ENCODE data around the gene TM4SF20.
"Not testable (repeated sequence)": the region's sequence is repeated elsewhere in the genome, so short reads cannot be mapped to it uniquely, and the experiment has no call there.

The TM4SF20 gene

GRCh38 chr2:227398684-227399670, 19.9 kb upstream of the TM4SF20 start:
- DNase-seq (ENCODE audit: low spot score) = no peak

DNA sequence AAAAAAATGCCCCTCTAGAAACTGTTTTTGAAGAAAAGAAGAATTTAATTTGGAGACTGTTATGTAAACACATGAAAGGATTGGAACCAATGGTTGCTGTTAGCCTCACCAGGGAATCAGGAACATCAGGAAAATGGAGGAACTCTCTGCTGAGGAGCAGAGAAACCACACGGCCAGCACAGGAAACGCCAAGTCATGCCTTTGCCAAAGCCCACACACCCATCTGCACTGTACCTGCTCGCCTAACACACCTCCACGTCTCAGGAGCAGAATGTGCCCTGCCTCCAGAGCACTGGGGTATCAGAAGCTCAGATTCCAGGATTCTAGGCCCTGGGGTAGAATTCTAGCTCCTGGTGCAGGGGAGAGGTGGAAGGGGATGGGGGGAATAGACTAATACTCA, 18.5 kb upstream of the TM4SF20 start:
- DNase-seq (ENCODE audit: low spot score) = no peak

DNA sequence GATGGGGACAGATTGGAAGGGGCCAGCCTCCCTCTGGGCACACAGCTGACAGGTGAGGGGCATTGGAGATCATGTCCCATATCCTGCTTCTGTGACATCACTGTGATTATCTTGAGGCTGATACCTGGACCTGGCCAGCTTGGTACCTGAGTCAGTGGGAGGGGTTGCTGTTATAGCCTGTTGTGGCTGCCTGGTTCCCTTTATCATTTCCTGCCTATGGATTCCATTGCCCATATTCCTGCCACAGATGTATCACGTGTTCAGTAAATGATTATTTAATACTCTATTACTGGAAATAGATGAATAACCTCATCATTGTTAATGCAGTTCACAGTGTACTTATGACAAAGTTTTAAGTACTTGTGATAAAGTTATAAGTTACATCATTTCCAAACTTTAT, 16.4 kb upstream of the TM4SF20 start:
- DNase-seq (ENCODE audit: low spot score) = no peak

DNA sequence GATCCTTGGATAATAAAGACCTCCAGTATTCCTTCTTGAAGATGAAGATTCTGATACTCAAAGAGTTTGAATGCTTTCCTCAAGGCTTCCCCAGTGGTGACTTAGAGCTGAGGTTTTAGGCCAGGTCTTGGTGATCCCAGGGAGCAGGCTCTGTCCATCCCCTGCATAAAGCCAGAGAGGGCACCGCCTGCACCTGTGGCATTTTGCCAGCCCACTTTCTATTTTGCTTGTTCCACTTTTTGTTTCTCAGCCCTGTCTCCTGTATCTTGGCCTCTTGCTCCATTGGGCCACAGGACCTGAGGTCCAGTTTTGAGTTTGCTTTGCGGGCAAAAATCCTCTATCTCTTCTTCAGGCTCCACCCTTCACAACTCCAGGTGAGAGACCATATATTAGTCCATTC, 15.3 kb upstream of the TM4SF20 start:
- DNase-seq (ENCODE audit: low spot score) = no peak

GRCh38 chr2:227390468-227391256, 11.6 kb upstream of the TM4SF20 start:
- DNase-seq (ENCODE audit: low spot score) = no peak

GRCh38 chr2:227389661-227390060, 10.6 kb upstream of the TM4SF20 start:
- DNase-seq (ENCODE audit: low spot score) = no peak

DNA sequence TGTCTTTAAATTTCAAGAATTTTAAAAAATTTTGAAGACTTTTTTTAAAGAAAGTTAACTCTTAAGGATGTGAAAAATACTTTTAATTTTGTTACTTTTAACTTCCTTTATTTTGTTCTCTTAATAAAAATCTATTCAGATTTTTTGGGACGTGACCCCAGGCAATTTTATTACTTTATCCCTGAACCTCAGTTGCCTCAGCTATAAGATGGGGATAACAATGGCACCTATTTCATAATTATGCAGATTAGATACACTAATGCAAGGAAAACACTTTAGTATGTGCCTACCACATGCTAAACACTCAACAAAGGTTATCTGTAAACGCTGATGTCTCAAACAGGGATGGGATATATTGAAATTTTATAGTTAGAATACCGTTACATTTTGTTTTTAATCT, 10.1 kb upstream of the TM4SF20 start:
- DNase-seq (ENCODE audit: low spot score) = no peak

GRCh38 chr2:227388537-227389011, 9.5 kb upstream of the TM4SF20 start:
- DNase-seq (ENCODE audit: low spot score) = no peak

DNA sequence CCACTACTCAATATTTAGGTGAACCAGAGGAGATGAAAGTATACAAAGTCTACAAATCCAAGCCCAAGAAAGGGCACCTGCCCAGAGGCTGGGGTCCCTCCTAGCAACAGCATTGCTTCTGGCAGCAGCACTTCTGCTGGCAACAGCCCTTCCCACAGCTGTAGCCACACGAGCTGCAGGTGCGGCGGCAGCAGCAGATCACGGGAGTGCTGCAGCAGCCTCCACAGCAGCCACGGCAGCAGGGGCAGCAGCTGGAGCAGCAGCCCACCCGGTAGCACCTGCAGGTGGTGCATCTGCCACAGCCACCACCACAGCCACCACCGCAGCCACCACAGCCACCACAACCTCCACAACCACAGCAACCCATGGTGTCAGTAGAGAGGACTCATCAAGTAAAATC, 8.5 kb upstream of the TM4SF20 start, which contains the start of gene SCYGR1:
TSS of gene SCYGR1 (minus strand) at position 367 of the 400 bp plus-strand sequence. CDS start at position 367, 0 bp downstream.
- not testable (repeated sequence) for DNase-seq (ENCODE audit: low spot score)

- no peak for DNase-seq (ENCODE audit: low spot score)
Measured at GRCh38 chr2:227386630-227387029, 7.5 kb upstream of the TM4SF20 start.

GRCh38 chr2:227383686-227384085, 4.6 kb upstream of the TM4SF20 start:
- no peak for DNase-seq (ENCODE audit: low spot score)

DNA sequence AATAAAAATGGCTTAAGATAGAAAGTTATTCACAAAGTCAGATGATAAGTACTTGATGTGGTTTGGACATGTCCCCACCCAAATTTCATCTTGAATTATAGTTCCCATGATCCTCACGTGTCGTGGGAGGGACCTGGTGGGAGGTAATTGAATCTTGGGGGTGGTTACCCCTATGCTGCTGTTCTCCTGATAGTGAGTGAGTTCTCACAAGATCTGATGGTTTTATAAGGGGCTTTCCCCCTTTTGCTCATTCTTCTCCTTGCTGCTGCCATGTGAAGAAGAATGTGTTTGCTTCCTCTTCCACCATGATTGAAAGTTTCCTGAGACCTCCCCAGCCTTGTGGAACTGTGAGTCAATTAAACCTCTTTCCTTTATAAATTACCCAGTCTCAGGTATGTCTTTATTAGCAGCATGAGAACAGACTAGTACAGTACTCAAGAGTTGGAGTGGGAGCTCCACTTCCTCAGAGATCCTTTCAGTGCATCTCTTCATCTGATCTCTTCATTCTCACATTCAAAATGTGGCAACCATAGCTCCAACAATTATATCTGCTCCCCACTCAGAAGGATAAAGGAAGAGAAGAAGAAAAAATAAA, 3.2 kb upstream of the TM4SF20 start:
- not testable (repeated sequence) for DNase-seq (ENCODE audit: low spot score)

- no peak for DNase-seq (ENCODE audit: low spot score)
Measured at GRCh38 chr2:227378371-227378782, 729 bp downstream of the TM4SF20 start.

DNA sequence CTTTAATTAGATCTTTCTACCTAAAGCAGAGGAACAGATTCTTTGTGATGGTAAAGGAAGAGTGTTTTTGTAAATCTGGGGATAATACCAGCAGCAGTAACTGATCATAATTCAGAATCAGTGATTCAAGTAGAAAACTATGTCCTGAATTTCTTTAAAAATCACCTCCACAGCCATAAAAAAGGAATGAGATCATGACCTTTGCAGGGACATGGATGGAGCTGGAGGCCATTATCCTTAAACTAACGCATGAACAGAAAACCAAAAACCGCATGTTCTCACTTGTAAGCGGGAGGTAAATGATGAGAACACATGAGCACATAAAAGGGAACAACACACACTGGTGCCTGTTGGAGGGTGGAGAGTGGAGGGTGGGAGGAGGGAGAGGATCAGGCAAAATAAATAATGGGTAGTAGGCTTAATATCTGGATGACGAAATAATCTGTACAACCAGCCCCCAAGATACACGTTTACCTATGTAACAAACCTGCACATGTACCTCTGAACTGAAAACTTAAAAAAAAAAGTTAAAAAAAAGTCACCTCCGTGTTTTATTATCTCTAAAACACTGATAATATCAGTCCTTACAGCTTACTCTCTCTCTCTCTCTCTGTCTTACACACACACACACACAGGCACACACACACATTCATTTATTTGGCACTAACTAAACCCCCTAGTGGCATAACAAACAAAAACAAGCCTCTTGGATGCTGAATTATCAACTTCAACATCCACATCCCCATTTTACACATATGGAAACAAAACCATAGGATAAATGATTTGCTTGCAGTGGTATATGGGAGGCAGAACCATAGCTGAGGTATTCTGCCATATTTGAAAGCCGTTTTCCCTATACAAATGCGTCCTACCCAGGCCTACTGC, 1.4 kb downstream of the TM4SF20 start:
- peak; percentile 9 for DNase-seq (ENCODE audit: low spot score)

GRCh38 chr2:227376656-227377396, 2.3 kb downstream of the TM4SF20 start:
- no peak for DNase-seq (ENCODE audit: low spot score)

- no peak for DNase-seq (ENCODE audit: low spot score)
Measured at GRCh38 chr2:227374158-227374557, 4.9 kb downstream of the TM4SF20 start.

DNA sequence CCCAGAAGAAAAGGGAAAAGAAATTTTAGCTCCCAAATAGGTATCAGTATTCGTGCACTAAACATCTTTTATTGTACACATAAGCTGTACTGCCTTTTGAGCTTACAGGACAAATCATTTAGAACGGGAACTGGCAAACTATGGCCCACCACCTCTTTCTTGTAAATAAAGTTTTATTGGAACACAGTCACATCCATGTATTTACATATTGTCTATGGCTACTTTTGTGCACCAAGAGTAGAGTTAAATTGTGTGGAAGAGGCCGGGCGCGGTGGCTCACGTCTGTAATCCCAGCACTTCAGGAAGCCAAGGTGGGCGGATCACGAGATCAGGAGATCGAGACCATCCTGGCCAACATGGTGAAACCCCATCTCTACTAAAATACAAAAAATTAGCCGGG, 5.7 kb downstream of the TM4SF20 start:
- DNase-seq (ENCODE audit: low spot score) = no peak

DNA sequence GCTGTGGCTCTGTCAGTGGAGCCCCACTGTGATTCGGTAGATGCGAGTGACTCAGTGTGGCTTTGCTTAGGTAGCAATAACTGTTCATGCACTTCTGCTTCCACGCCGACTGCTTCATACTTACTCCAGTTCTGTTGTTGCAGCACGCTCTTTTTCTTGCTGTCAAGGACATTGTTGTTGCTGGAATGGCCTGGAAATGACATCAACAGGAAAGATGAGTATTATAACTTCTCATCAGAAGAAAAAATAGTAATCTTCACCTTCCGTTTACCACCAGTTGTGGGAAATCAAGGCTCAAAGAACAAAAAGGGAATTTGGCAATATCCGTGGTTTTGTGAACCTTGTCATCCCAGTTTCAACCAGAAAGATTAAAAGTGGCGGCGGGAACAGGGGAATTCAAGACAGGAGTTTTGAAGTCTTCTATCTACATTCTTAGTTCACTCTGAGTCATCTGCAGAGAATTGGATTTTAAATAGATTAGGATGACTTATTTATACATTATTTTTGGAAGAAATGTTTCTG, 8.3 kb downstream of the TM4SF20 start:
- no peak for DNase-seq (ENCODE audit: low spot score)

GRCh38 chr2:227370092-227370491, 9.0 kb downstream of the TM4SF20 start:
- DNase-seq (ENCODE audit: low spot score) = no peak

GRCh38 chr2:227368574-227368973, 10.5 kb downstream of the TM4SF20 start:
- DNase-seq (ENCODE audit: low spot score) = no peak
